HepG2 (cell line): ENCODE results near the gene STYK1. TPM values are rescaled to one million over a fixed set of nuclear protein-coding genes. Genes with fewer than 3 reads are reported as not detected.

Experiments used
- ARID2 ChIP-seq: sonication (generic); formaldehyde crosslinking; IDR thresholded peaks from 2 replicates; pipeline ENCODE4 v1.8.1; 2022; ENCODE audit warnings: mild to moderate bottlenecking, missing genetic modification reagents, borderline replicate concordance
- CTCF ChIP-seq: sonication (generic); formaldehyde crosslinking; IDR thresholded peaks from 2 replicates; pipeline ENCODE4 v1.5.0; 2020; ENCODE audit warnings: mild to moderate bottlenecking, missing genetic modification reagents, moderate library complexity
- FOXA3 ChIP-seq: IDR thresholded peaks from 2 replicates; pipeline ENCODE4 v1.6.1; 2016; ENCODE audit warnings: missing genetic modification reagents, missing compliant biosample characterization
- SNAPC4 ChIP-seq: sonication (generic); formaldehyde crosslinking; IDR thresholded peaks from 2 replicates; pipeline ENCODE4 v1.4.0; 2020; ENCODE audit warnings: mild to moderate bottlenecking, missing genetic modification reagents
- TIGD3 ChIP-seq: sonication (generic); formaldehyde crosslinking; IDR thresholded peaks from 2 replicates; pipeline ENCODE4 v1.5.1; 2020; ENCODE audit warnings: mild to moderate bottlenecking, missing genetic modification reagents, borderline replicate concordance
- UBTF ChIP-seq: sonication (generic); formaldehyde crosslinking; IDR thresholded peaks from 2 replicates; pipeline ENCODE4 v1.4.0; 2020; ENCODE audit warnings: mild to moderate bottlenecking, missing genetic modification reagents
- ZNF335 ChIP-seq: sonication (generic); formaldehyde crosslinking; IDR thresholded peaks from 2 replicates; pipeline ENCODE4 v1.4.0; 2020; ENCODE audit warnings: missing genetic modification reagents
- ZNF414 ChIP-seq: sonication (generic); formaldehyde crosslinking; IDR thresholded peaks from 2 replicates; pipeline ENCODE4 v1.5.0; 2020; ENCODE audit warnings: missing genetic modification reagents
- ZNF678 ChIP-seq: sonication (generic); formaldehyde crosslinking; IDR thresholded peaks from 2 replicates; pipeline ENCODE4 v1.4.0; 2020; ENCODE audit warnings: mild to moderate bottlenecking, missing genetic modification reagents
- ZNF781 ChIP-seq: sonication (generic); formaldehyde crosslinking; IDR thresholded peaks from 2 replicates; pipeline ENCODE4 v1.5.1; 2020; ENCODE audit warnings: borderline replicate concordance, mild to moderate bottlenecking, missing genetic modification reagents; ENCODE audit errors: not compliant biosample characterization
- ZNF792 ChIP-seq: IDR thresholded peaks from 2 replicates; pipeline ENCODE4 v1.6.1; 2016
- ZNF816 ChIP-seq: sonication (generic); formaldehyde crosslinking; IDR thresholded peaks from 2 replicates; pipeline ENCODE4 v1.8.0; 2022; ENCODE audit warnings: missing genetic modification reagents, mild to moderate bottlenecking, borderline replicate concordance
- ZNF891 ChIP-seq: sonication (generic); formaldehyde crosslinking; IDR thresholded peaks from 2 replicates; pipeline ENCODE4 v1.5.0; 2020; ENCODE audit warnings: mild to moderate bottlenecking, missing genetic modification reagents
- polyA plus RNA-seq, 8 experiments: library from polyadenylated mRNA; depleted of rRNA in 3 of 8; stranded (reverse) in 7 of 8; unstranded in 1 of 8; fragments of >200 nt; fragmentation: Illumina TruSeq in 4 of 8; extraction: Trizol in 4 of 8; gene quantifications; 2 replicates each; pipeline versions ENCODE4 v1.2.1 to v1.2.3, GENCODE V29; 2011 to 2016; ENCODE audit warnings: low read depth in 4 of 8, missing spikeins in 1 of 8, mixed read lengths in 1 of 8; ENCODE audit not compliant: insufficient read depth in 1 of 8
- total RNA-seq, 5 experiments: library from RNA; depleted of rRNA; stranded (reverse); fragments of >200 nt; fragmentation: Illumina TruSeq; extraction: Trizol; gene quantifications; 2 replicates each; pipeline ENCODE4 v1.2.3, GENCODE V29; 2016; ENCODE audit warnings: low read depth in 1 of 5

Gene STYK1
- total and polyA plus RNA-seq, 2 of the 13 experiments (the other 11 are each of a cell fraction or from before 2014, with no cell fraction given), result not detected

- peak; percentile 45 for TF ChIP-seq UBTF (CRISPR knock-in tag)
- TF ChIP-seq FOXA3 (CRISPR knock-in tag), result peak; percentile 63
- no peak for TF ChIP-seq TIGD3 (CRISPR knock-in tag)
- 0 out of 2 replicates have a peak, but pooled peaks have one; percentile 60 for TF ChIP-seq ZNF414
- peak; percentile 94 for TF ChIP-seq ZNF335 (CRISPR knock-in tag)
- TF ChIP-seq ARID2 (CRISPR knock-in tag), result peak; percentile 62; the same call in 1 of the 2 replicates
- TF ChIP-seq SNAPC4, result peak; percentile 59; the same call in 1 of the 2 replicates
- 0 out of 2 replicates have a peak, but pooled peaks have one; percentile 32 for TF ChIP-seq ZNF678
- peak; percentile 75; the same call in 1 of the 2 replicates for TF ChIP-seq ZNF891 (CRISPR knock-in tag)
- peak; percentile 22 for TF ChIP-seq ZNF781 (CRISPR knock-in tag)
- peak; percentile 14; the same call in 1 of the 2 replicates for TF ChIP-seq CTCF (CRISPR knock-in tag)
- peak; percentile 70; the same call in 1 of the 2 replicates for TF ChIP-seq ZNF816 (CRISPR knock-in tag)
- TF ChIP-seq ZNF792, result 0 out of 2 replicates have a peak, but pooled peaks have one; percentile 29
Observed at GRCh38 chr12:10721651-10722501, 48.0 kb upstream of the STYK1 start (continued).
